Left forelimb (tissue), 1 donor: ENCODE measurements around the gene DCTN3.
"Not testable (repeated sequence)": the region's sequence is repeated elsewhere in the genome, so short reads cannot be mapped to it uniquely, and the experiment has no call there.

Experiments used
- DNase-seq: peaks from one replicate; pipeline ENCODE4 v3.0.0-alpha.2; 2018; ENCODE audit warnings: low spot score

DCTN3 gene

GRCh38 chr9:34646211-34647083 is 26.2 kb upstream of the DCTN3 start, which contains the start of gene GALT:
GALT (plus strand) TSS chr9:34646675; CDS start chr9:34646705, 30 bp downstream.
- peak; percentile 94 for DNase-seq

GRCh38 chr9:34644766-34645314 is 24.5 kb upstream of the DCTN3 start:
- DNase-seq: no peak

GRCh38 chr9:34642679-34643078 is 22.4 kb upstream of the DCTN3 start:
- no peak for DNase-seq

- DNase-seq: not testable (repeated sequence)
These were observed 19.0 kb upstream of the DCTN3 start for GRCh38 chr9:34639322-34639721.

GRCh38 chr9:34638138-34638445 is 17.8 kb upstream of the DCTN3 start:
- no peak for DNase-seq

- peak; percentile 97 for DNase-seq
These were observed 17.3 kb upstream of the DCTN3 start, which contains the start of gene SIGMAR1 for GRCh38 chr9:34637356-34638137. SIGMAR1 (minus strand) TSS chr9:34637787; CDS start chr9:34637697, 90 bp downstream.

GRCh38 chr9:34636791-34637355 is 16.6 kb upstream of the DCTN3 start:
- no peak for DNase-seq

- DNase-seq: no peak
These were observed 15.3 kb upstream of the DCTN3 start for GRCh38 chr9:34635556-34635955.

- no peak for DNase-seq
These were observed 14.4 kb upstream of the DCTN3 start for GRCh38 chr9:34634551-34635248.

- DNase-seq: peak; percentile 72
These were observed 13.7 kb upstream of the DCTN3 start for GRCh38 chr9:34633851-34634550.

- no peak for DNase-seq
These were observed 12.9 kb upstream of the DCTN3 start for GRCh38 chr9:34633166-34633565.

- no peak for DNase-seq
These were observed 10.3 kb upstream of the DCTN3 start for GRCh38 chr9:34630402-34631154.

GRCh38 chr9:34629491-34629808 is 9.2 kb upstream of the DCTN3 start:
- no peak for DNase-seq

GRCh38 chr9:34628656-34629490 is 8.6 kb upstream of the DCTN3 start, which contains the start of gene ARID3C:
ARID3C (minus strand) TSS chr9:34629066; CDS start chr9:34628014, 1,052 bp downstream.
- no peak for DNase-seq

GRCh38 chr9:34627716-34628655 is 7.7 kb upstream of the DCTN3 start:
- DNase-seq: no peak

- no peak for DNase-seq
These were observed 4.8 kb upstream of the DCTN3 start for GRCh38 chr9:34625186-34625486.

GRCh38 chr9:34624475-34625185 is 4.3 kb upstream of the DCTN3 start:
- DNase-seq: no peak
